Activated CD8-positive, alpha-beta T cell treated with anti-CD3 and anti-CD28 coated beads, Interleukin-2, amount 10 ng/mL, durations not matched to agents 7 days and 5 days (primary cell): ENCODE data around the gene COPS2. TPM values are rescaled to one million over a fixed set of nuclear protein-coding genes. Genes with fewer than 3 reads are reported as not detected.
A peak's percentile ranks its signal among the peaks of the same experiment; 100 is the strongest.
"Not testable (repeated sequence)": the region's sequence is repeated elsewhere in the genome, so short reads cannot be mapped to it uniquely, and the experiment has no call there.

ENCODE experiments used
- ATAC-seq: fragments of 150-1000 bp; cut with Tn5 transposase; one replicate; pipeline ENCODE4 v1.10.0; 2021; ENCODE audit warnings: moderate library complexity
- CTCF ChIA-PET: fragments of 350-600 bp; sonication (Branson Sonifier 250); formaldehyde crosslinking; loops from one replicate; lab custom pipeline; 2021; ENCODE audit warnings: antibody characterized with exemption; lab: Charles Lee
- POLR2A ChIA-PET: fragments of 350-600 bp; sonication (Branson Sonifier 250); formaldehyde crosslinking; loops from one replicate; lab custom pipeline; 2021; ENCODE audit warnings: antibody characterized with exemption; lab: Charles Lee
- DNase-seq: peaks from one replicate; pipeline ENCODE4 v3.0.0-alpha.2; 2020
- H3K27ac Mint-ChIP-seq: one replicate; pipeline ENCODE4 v1.8.0; 2021; ENCODE audit warnings: mild to moderate bottlenecking, mixed read lengths
- H3K27me3 Mint-ChIP-seq: one replicate; pipeline ENCODE4 v1.8.0; 2021; ENCODE audit warnings: low read depth, mixed read lengths
- H3K36me3 Mint-ChIP-seq: one replicate; pipeline ENCODE4 v1.8.0; 2021; ENCODE audit warnings: low read depth, mixed read lengths
- H3K4me1 Mint-ChIP-seq: one replicate; pipeline ENCODE4 v1.8.0; 2021; ENCODE audit warnings: low read depth, mixed read lengths
- H3K4me3 Mint-ChIP-seq: one replicate; pipeline ENCODE4 v1.8.0; 2021; ENCODE audit warnings: mild to moderate bottlenecking, mixed read lengths
- H3K9me3 Mint-ChIP-seq: one replicate; pipeline ENCODE4 v1.8.0; 2022; ENCODE audit warnings: mixed read lengths; ENCODE audit not compliant: insufficient read depth
- total RNA-seq, 2 experiments: library from RNA; stranded (reverse); gene quantifications; one replicate each; pipeline ENCODE4 v1.2.3, GENCODE V29; 2021

The COPS2 gene
- total RNA-seq, 2 experiments from 2014 or later, result 55.8 to 56.8 TPM

DNA sequence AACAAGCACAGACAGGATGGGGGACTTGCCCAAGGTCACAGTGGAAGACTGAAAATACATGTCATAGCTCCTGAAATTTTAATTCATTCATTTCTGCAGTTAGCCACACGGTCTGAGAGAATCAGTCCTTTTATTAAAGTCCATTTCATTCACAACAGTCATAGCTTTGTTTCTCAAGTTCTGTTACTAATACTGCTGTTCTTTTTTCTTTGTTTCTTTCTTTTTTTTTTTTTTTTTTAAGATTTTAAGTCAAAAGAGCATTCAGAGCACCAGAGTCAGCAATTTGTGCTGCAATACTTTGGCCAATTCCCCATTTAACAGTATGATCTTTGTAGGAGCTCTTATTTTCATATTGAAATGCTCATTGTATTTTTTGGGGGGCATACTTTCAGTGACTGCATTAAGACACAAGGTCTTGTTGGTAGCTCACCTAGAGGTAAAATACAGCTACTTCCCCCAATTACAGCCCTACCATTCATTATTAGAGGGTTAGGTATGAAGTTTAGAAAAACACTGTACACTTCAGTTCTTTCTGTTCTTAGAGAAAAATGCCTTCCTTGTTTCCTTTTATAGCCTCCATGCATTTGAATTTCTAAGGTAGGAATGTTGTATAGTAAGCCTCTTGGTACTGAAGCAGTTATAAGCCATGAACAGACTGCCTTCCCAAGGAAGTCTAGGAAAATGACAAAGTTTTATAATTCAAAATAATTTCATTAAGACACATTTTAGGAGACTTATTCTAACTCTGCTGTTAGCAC is 24.2 kb upstream of the COPS2 start:
- POLR2A ChIA-PET, result no interaction called here
- ATAC-seq, result no peak
- peaks cover 19% of the 10 kb centered on the region for H3K36me3 Mint-ChIP-seq
- H3K4me1 Mint-ChIP-seq, result peaks cover 9% of the 10 kb centered on the region
- H3K4me3 Mint-ChIP-seq, result no peak overlapping the region
- CTCF ChIA-PET, result interaction anchor here (1.0 kb wide), 1 partner anchor 243 kb away, joined by 3 read pairs; the partner anchor contains the start of gene FGF7
- no peak for DNase-seq
- no peaks in the 10 kb centered on the region for H3K27me3 Mint-ChIP-seq
- no peaks in the 10 kb centered on the region for H3K9me3 Mint-ChIP-seq
- H3K27ac Mint-ChIP-seq, result no peak overlapping the region

DNA sequence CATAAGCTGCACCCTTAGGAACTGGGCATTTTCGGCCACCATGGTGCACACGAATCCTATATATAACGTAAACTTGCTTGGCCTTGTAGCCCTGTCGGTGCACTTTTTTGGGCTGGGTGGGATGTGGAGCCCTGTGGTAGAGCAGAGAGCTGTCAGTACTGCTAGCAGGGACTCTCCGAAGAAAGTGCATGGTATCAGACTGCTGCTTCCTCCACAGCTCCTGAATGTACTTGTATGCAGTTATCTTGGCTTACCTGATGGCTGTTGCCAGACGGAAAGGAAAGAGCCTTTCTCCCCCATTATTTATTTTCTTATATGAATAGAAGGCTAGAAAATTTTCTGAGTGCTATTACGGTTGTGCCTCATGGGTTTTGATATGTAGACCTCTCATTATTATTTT is 23.1 kb upstream of the COPS2 start:
- no peak overlapping the region for H3K27ac Mint-ChIP-seq
- no peaks in the 10 kb centered on the region for H3K9me3 Mint-ChIP-seq
- DNase-seq, result no peak
- peaks cover 17% of the 10 kb centered on the region for H3K36me3 Mint-ChIP-seq
- no peak overlapping the region for H3K4me3 Mint-ChIP-seq
- ChIA-PET CTCF (no interaction called here), POLR2A (no interaction called here)
- ATAC-seq, result no peak
- H3K27me3 Mint-ChIP-seq, result no peaks in the 10 kb centered on the region
- peaks cover 4% of the 10 kb centered on the region for H3K4me1 Mint-ChIP-seq

DNA sequence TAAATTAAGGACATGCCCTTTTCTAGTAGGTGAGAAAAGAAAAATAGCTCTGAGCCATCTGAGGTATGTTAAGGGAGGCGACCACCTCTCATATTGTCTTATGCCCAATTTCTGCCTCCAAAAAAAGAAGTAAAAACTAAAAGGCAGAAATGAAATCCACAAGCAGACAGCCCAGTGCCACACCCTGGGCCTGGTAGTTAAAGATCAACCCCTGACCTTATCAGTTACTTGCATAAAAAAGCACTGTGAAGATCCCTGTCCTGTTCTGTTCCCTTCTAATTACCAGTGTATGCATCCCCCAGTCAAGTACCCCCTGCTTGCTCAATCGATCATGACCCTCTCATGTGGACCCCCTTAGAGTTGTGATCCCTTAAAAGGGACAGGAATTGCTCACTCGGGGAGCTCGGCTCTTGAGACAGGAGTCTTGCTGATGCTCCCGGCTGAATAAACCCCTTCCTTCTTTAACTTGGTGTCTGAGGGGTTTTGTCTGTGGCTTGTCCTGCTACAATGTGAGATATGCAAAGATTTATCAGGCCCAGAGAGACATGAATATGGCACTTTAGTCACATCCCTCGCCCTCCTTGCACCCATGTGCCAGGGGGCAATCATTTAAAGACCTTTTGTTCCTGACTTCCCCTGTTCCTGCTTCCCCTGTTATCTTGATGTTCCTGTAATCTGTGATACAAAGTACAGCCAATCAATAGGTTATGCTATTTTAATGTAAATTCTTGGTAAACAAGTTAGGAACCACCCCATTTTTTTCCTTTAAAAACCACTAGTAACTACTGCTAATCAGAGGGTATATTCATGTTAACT is 20.4 kb upstream of the COPS2 start:
- ATAC-seq, H3K27ac Mint-ChIP-seq, CTCF ChIA-PET, DNase-seq, H3K9me3 Mint-ChIP-seq, H3K4me3 Mint-ChIP-seq, H3K27me3 Mint-ChIP-seq: not testable (repeated sequence)
- POLR2A ChIA-PET, result interaction anchor here (0.5 to 0.8 kb wide), 2 partner anchors 366 to 935 kb away, joined by 3 to 4 read pairs; no protein-coding TSS in a partner anchor
- peaks cover 18% of the 10 kb centered on the region for H3K36me3 Mint-ChIP-seq
- H3K4me1 Mint-ChIP-seq, result peaks cover 23% of the 10 kb centered on the region

DNA sequence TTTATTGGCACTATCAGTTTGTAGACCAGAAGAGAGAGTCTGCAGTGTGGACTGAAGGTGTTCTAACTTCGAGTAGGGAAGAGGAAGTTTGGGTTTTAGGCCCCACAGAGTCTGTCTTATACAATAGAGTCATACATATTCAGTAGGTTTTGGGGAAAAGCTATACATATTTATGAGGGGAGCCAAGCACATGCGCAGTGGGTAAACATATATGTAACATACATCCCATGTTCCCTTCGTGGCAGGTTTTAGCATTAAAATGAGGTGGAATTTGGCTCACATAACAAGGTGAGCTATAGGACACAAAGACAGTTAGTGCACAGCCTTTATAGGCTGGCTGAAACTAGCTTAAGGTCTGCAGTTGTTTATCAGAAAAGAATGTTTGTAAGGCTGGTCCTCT is 19.5 kb upstream of the COPS2 start:
- H3K4me3 Mint-ChIP-seq, result no peak overlapping the region
- peaks cover 21% of the 10 kb centered on the region for H3K36me3 Mint-ChIP-seq
- ChIA-PET CTCF (interaction anchor here (1.0 kb wide), 1 partner anchor 247 kb away, joined by 4 read pairs; no protein-coding TSS in a partner anchor), POLR2A (interaction anchor here (0.5 to 0.8 kb wide), 2 partner anchors 365 to 936 kb away, joined by 3 to 4 read pairs; no protein-coding TSS in a partner anchor)
- no peaks in the 10 kb centered on the region for H3K9me3 Mint-ChIP-seq
- H3K27ac Mint-ChIP-seq, result peak overlapping the region; percentile 15
- H3K4me1 Mint-ChIP-seq, result peaks cover 25% of the 10 kb centered on the region
- no peaks in the 10 kb centered on the region for H3K27me3 Mint-ChIP-seq
- ATAC-seq (no peak), DNase-seq (no peak)

DNA sequence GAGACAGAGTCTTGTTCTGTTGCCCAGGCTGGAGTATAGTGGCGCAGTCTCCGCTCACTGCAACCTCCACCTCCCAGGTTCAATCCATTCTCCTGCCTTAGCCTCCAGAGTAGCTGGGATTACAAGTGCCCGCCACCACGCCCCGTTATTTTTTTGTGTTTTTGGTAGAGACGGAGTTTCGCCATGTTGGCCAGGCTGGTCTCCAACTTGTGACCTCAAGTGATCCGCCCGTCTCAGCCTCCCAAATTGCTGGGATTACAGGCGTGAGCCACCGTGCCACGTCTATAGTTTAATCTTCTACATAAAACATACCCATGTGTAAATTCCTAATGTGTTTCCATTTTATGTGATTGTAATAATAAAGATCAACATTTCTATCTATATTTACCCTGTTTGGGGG is 16.4 kb upstream of the COPS2 start:
- H3K4me3 Mint-ChIP-seq, result peak overlapping the region; percentile 90
- no peaks in the 10 kb centered on the region for H3K27me3 Mint-ChIP-seq
- H3K27ac Mint-ChIP-seq, result no peak overlapping the region
- POLR2A ChIA-PET, result no interaction called here
- H3K9me3 Mint-ChIP-seq, result no peaks in the 10 kb centered on the region
- no peak for ATAC-seq
- H3K4me1 Mint-ChIP-seq, result peaks cover 32% of the 10 kb centered on the region
- H3K36me3 Mint-ChIP-seq, result peaks cover 19% of the 10 kb centered on the region
- DNase-seq, result no peak
- CTCF ChIA-PET, result no interaction called here

DNA sequence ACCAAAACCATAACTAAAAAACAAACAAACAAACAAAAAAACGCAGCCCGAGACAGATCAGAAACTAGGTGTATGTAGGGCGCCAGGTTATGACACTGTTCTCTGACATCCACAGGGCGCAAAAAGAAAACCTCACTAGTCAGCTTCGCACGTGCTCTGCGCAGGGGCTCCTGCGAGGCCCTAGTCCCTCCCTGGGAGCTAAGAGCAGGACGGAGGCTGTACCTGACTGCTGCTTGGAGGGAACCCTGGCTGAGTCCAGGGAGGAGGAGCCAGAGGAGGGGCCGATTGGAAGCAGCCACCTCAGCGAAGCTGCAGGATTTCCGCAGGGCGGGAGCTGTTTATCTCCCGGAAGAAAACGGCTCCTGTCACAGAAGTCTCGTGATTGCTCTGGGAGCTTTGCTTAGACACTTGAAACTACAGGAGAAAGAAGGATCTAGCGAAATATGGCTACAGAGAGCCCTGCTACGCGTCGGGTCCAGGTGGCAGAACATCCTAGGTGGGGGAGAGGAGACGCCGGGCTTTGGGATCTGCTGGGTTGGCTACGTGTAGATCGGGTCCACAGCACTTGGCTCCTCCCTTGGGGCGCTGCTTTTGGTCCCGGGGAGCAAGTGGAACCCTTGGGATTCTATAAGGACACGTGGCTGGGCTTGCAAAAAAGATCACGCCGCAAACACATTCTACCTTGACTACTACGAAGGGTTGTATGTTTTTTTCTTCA is 14.6 kb upstream of the COPS2 start, which contains the start of gene GALK2:
GALK2 (plus strand) TSS at position 368 of the 718 bp plus-strand sequence; CDS start at position 444, 76 bp downstream.
- ATAC-seq (peak; percentile 99), DNase-seq (peak; percentile 85)
- H3K4me1 Mint-ChIP-seq, result peaks cover 30% of the 10 kb centered on the region
- H3K36me3 Mint-ChIP-seq, result peaks cover 17% of the 10 kb centered on the region
- no peaks in the 10 kb centered on the region for H3K27me3 Mint-ChIP-seq
- no peaks in the 10 kb centered on the region for H3K9me3 Mint-ChIP-seq
- CTCF ChIA-PET, result interaction anchor here (0.6 to 1.9 kb wide), 6 partner anchors 11 to 359 kb away, joined by 3 to 6 read pairs (median 3); partner anchors contain the start of genes CEP152 and COPS2
- peak within 1 kb of the TSS; percentile 90 for H3K4me3 Mint-ChIP-seq
- POLR2A ChIA-PET, result interaction anchor here (0.9 to 1.4 kb wide), 5 partner anchors 11 to 1184 kb away, joined by 3 to 27 read pairs (median 4); partner anchors contain the start of genes COPS2 and EID1
- H3K27ac Mint-ChIP-seq, result peak within 1 kb of the TSS; percentile 94

DNA sequence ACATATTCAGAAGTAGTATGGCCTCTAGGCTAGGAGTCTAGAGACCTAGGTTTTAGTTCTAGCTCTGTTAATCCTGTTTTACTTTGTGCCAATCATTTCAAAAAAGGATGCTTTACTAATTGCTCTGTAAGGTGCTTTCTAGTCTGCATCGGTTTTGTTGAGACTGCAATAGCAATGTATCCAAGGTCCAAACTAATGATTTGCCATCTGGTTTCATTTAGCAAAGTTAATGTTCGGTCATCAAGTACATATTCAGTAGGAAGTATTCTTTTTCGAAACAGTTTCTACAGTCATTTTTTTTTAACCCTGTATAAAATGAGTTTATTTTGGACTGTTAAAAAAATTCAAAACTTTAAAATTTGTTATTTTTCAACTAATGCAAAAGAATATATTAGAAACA is 12.6 kb upstream of the COPS2 start:
- H3K27me3 Mint-ChIP-seq, result no peaks in the 10 kb centered on the region
- no peak overlapping the region for H3K4me3 Mint-ChIP-seq

DNA sequence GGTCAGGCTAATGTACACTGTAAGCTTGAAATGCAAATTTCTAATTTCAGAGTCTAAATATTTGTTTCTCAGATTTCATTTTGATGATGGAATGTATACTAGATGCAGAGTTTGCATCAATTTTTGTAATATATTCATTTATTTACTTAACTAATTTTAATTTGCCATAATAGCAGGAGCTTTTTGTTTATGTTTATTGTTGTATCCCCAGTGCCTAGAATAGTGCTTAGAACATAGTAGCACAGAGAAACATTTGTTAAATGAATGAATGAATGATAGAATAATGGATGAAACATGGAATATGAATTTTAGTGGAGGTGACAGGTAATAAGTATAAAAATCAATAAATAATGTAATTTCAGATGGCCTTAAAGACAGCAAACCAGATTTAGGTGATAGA is 9.5 kb upstream of the COPS2 start:
- CTCF ChIA-PET, result interaction anchor here (1.7 kb wide), 1 partner anchor 19 kb away, joined by 3 read pairs; no protein-coding TSS in a partner anchor
- POLR2A ChIA-PET, result no interaction called here

More for the DNA sequence above, 12.6 kb upstream of the COPS2 start:
- Mint-ChIP-seq H3K9me3 (no peaks in the 10 kb centered on the region), H3K36me3 (peaks cover 11% of the 10 kb centered on the region), H3K27ac (no peak overlapping the region), H3K4me1 (peaks cover 27% of the 10 kb centered on the region)
- CTCF ChIA-PET, result no interaction called here
- POLR2A ChIA-PET, result no interaction called here
- ATAC-seq (no peak), DNase-seq (no peak)

DNA sequence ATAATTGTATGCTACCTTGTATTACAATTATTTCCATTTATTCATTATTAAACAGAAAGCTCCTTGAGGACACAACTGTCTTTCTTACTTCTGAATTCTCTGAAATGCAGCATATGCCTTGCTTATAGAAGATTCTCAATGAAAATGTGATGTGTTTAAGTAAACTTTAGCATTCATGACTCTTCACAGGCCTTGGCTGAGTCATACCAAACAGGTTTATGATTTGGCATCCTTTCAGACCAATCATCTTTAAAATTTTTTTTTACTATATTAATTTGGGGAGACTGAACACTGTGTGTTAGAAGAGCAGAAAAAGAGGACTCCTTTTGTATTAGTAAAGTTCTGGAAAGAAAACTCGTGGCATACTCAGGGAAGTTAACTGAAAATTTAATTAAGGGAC is 8.3 kb upstream of the COPS2 start:
- ATAC-seq, result no peak
- no peak for DNase-seq
- peaks cover 8% of the 10 kb centered on the region for H3K36me3 Mint-ChIP-seq
- H3K4me1 Mint-ChIP-seq, result no peaks in the 10 kb centered on the region
- CTCF ChIA-PET, result interaction anchor here (1.7 kb wide), 1 partner anchor 18 kb away, joined by 3 read pairs; no protein-coding TSS in a partner anchor
- no peaks in the 10 kb centered on the region for H3K9me3 Mint-ChIP-seq
- H3K4me3 Mint-ChIP-seq, result no peak overlapping the region
- H3K27me3 Mint-ChIP-seq, result no peaks in the 10 kb centered on the region
- no peak overlapping the region for H3K27ac Mint-ChIP-seq
- POLR2A ChIA-PET, result no interaction called here

More for the DNA sequence above, 9.5 kb upstream of the COPS2 start:
- no peaks in the 10 kb centered on the region for H3K27me3 Mint-ChIP-seq
- ATAC-seq (no peak), DNase-seq (no peak)
- peaks cover 8% of the 10 kb centered on the region for H3K36me3 Mint-ChIP-seq
- peaks cover 7% of the 10 kb centered on the region for H3K4me1 Mint-ChIP-seq
- H3K27ac Mint-ChIP-seq, result no peak overlapping the region
- no peaks in the 10 kb centered on the region for H3K9me3 Mint-ChIP-seq
- no peak overlapping the region for H3K4me3 Mint-ChIP-seq

DNA sequence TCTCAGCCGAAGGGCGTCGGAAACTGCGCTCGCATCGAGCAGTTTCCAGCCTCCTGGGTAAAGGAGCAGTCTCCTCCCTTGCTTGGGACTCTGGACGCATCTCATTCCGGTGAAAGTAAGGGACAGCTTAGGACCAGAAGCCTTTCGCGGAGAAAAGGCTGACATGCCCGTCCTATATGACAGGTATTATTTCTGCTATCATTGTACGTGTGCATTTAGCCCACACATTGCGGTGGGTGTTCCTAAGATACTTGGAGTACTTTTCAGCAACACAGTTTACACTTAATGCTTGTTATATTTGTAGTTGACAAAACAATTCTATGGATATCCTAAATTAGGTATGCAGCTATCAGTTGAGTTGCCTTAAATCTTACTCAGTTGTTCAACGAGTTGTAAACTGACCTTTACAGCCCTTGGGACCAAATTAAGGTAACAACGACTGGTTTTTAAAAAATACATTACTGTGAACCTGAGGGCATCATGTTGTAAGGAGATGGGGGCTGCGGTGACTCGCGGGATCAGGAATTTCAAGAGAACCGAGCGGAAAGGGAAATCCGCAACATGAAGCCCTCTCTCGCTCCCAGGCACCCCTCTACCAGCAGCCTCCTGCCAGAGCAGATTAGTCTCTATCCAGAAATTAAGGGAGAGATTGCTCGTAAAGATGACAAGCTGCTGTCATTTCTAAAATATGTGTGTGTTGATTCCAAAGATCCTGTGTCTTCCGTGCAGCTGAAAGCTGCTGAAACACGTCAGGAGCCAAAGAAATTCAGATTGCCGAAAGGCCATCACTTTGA is 632 bp upstream of the COPS2 start:
- Mint-ChIP-seq H3K27ac (peak overlapping the region; percentile 99), H3K27me3 (no peaks in the 10 kb centered on the region), H3K4me3 (peak overlapping the region; percentile 99), H3K9me3 (no peaks in the 10 kb centered on the region), H3K4me1 (peaks cover 40% of the 10 kb centered on the region), H3K36me3 (peaks cover 14% of the 10 kb centered on the region)
- no peak for ATAC-seq
- ChIA-PET CTCF (interaction anchor here (0.7 to 2.4 kb wide), 10 partner anchors 10 to 823 kb away, joined by 3 to 14 read pairs (median 4); partner anchors contain the start of genes EID1, FGF7 and GALK2), POLR2A (interaction anchor here (0.5 to 2.6 kb wide), 13 partner anchors 10 to 1198 kb away, joined by 3 to 27 read pairs (median 4); partner anchors contain the start of genes CEP152, EID1, GALK2 and SECISBP2L)
- DNase-seq, result peak; percentile 29
